Gastroesophageal sphincter (tissue), 3 donors: ENCODE data around the gene CCDC28A.

Experiments used
- EP300 ChIP-seq: sonication (generic); formaldehyde crosslinking; IDR thresholded peaks from one replicate; pipeline ENCODE4 v1.6.1; 2017; ENCODE audit warnings: antibody characterized with exemption, mild to moderate bottlenecking
- POLR2A ChIP-seq, 2 donors: fragments of 450-650 bp; IDR thresholded peaks; one replicate each; pipeline ENCODE4 v1.6.1; 2017; ENCODE audit warnings: antibody characterized with exemption in 2 of 2, mild to moderate bottlenecking in 2 of 2, moderate library complexity in 1 of 2
- POLR2AphosphoS5 ChIP-seq: sonication (generic); formaldehyde crosslinking; IDR thresholded peaks from one replicate; pipeline ENCODE4 v1.6.1; 2017; ENCODE audit warnings: antibody characterized with exemption
- TF ChIP-seq, protein P1 (sequence below), 4 experiments: fragments of 200-600 bp in 2 of 4; fragments of 450-650 bp in 2 of 4; sonication (generic) in 1 of 4; IDR thresholded peaks; one replicate each; pipeline ENCODE4 v1.5.1; 2017 to 2019; ENCODE audit warnings: antibody characterized with exemption in 4 of 4, mild to moderate bottlenecking in 2 of 4, moderate library complexity in 2 of 4

DNA sequence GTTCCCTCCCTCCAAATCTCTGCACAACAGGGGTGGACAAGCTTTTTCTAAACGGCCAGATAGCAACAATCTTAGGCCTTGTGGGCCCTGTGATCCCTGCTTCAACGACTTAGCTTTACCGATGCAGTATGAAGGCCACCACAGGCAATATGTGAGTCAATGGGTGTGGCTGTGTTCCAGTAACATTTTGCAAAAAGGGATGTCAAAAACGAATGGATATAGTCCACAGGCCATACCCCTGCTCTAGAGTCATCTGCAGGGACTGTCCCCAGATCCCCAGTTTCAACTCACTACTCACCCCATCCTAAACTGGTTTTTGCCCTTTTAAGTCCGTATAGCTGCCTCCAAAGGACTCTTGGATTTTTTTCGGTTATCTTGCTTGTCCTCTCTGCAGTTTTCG, 56.7 kb downstream of the CCDC28A start:
- TF ChIP-seq, protein P1, sequence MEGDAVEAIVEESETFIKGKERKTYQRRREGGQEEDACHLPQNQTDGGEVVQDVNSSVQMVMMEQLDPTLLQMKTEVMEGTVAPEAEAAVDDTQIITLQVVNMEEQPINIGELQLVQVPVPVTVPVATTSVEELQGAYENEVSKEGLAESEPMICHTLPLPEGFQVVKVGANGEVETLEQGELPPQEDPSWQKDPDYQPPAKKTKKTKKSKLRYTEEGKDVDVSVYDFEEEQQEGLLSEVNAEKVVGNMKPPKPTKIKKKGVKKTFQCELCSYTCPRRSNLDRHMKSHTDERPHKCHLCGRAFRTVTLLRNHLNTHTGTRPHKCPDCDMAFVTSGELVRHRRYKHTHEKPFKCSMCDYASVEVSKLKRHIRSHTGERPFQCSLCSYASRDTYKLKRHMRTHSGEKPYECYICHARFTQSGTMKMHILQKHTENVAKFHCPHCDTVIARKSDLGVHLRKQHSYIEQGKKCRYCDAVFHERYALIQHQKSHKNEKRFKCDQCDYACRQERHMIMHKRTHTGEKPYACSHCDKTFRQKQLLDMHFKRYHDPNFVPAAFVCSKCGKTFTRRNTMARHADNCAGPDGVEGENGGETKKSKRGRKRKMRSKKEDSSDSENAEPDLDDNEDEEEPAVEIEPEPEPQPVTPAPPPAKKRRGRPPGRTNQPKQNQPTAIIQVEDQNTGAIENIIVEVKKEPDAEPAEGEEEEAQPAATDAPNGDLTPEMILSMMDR (IDR thresholded peaks at IDR 0.05), result no peak
- TF ChIP-seq POLR2A (IDR thresholded peaks at IDR 0.05) (no peak), POLR2AphosphoS5 (no peak), EP300 (no peak)
